Stimulated activated CD4-positive, alpha-beta T cell treated with anti-CD3 and anti-CD28 coated beads, Interleukin-12 subunit alpha, Interleukin-12 subunit beta, amount 100 ng/mL, for 24 hours (primary cell): Measurements from ENCODE around the gene SURF4.
"Not testable (repeated sequence)": the region's sequence is repeated elsewhere in the genome, so short reads cannot be mapped to it uniquely, and the experiment has no call there.

Experiments
- DNase-seq, 2 experiments: peaks; one replicate each; pipeline ENCODE4 v3.0.0-alpha.2; 2020; ENCODE audit warnings: low read depth in 2 of 2

Gene SURF4

GRCh38 chr9:133334888-133335287 lies 41.0 kb downstream of the SURF4 start:
- DNase-seq = not testable (repeated sequence)

- no peak for DNase-seq
Measured at GRCh38 chr9:133334161-133334560, 41.7 kb downstream of the SURF4 start.

- DNase-seq = no peak
Measured at GRCh38 chr9:133333566-133333965, 42.3 kb downstream of the SURF4 start.

DNA sequence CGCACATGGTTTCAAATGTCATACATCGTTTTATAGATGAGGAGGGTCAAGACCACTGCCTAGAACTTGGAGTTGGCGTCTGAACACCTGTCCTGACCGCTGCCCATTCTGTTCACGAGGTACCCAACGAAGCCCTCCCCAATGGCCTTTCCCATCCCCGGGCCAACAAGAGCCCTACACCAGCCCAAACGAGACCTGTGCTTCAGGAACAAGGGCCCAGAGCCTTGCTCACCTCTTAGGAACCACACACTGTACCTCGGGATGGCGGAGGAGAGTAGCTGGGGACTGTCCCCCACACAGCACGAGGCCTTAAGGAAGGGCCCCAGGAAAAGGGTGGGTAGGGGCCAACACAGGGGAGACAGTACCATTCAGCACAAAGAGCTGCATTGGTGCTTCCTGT lies 42.8 kb downstream of the SURF4 start:
- DNase-seq = no peak

DNA sequence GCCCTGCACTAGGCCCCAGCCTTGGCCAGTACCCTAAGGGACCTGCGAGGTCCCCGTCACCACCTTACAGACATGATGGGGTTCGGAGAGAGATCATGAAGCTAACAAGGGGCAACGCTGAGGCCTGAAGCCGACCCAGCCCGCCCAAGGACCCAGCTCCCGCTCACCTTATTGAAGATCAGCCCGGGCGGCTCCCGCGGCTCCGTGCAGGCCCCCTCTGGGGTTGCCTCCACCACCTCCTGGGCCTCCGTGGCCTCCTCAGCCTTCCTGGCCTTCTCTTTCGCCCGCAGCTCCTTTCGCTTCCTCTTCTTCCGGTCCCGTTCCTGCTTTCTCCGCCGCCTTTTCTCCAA lies 43.5 kb downstream of the SURF4 start:
- DNase-seq = no peak

DNA sequence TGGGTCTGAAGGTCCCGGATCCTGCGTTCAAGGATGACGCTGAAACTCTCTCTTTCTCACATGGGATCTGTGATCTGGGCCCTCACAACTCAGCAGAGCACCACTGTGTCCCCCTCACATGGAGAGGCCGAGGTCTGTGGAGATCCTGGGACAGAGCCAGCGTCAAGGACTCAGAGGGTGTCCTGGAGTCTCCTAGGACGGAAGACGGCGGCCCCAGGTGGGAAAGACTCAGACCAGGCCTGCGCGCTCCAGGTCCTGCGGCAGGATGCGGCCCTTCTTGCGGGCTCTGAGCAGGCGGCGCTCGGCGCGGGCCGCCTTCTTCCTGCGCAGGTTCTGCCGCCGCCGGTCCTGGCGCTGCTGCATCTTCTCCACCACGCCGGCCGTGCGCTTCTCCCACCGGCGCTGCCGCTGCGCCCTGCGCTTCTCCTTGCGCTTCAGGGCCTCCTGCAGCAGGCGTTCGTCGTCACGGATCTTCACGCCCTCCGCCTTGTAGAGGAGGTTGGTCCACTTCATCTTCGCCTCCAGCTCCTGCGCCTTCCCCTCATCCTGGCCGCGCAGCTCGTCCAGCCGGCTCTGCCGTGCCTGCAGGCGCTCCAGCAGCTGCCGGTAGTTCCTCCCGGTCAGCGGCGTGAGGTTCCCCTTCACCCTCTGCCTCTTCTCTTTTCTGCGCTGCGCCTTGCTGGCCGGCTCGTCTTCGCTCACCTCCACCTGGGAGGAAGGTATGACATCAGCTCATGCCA lies 44.0 kb downstream of the SURF4 start:
- no peak for DNase-seq

DNA sequence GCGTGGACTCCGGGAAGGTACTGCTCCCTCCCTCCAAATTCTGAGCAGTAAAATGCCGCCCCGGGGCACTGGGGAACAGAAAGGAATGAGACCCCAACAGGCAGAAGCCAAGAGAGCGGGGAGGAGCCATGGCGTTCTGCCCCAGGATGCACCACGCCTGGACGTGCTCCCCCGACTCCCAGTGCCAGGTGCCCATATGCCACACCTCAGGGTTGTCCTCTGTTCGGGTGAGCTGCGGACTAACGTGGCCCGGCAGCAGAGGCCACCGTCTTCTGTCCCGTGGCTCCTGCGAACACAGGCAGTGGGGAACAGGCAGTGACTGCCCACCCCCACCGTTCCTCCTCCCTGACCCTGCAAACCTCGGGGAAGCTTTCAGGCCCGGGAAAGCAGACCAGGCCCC lies 44.6 kb downstream of the SURF4 start:
- no peak for DNase-seq

DNA sequence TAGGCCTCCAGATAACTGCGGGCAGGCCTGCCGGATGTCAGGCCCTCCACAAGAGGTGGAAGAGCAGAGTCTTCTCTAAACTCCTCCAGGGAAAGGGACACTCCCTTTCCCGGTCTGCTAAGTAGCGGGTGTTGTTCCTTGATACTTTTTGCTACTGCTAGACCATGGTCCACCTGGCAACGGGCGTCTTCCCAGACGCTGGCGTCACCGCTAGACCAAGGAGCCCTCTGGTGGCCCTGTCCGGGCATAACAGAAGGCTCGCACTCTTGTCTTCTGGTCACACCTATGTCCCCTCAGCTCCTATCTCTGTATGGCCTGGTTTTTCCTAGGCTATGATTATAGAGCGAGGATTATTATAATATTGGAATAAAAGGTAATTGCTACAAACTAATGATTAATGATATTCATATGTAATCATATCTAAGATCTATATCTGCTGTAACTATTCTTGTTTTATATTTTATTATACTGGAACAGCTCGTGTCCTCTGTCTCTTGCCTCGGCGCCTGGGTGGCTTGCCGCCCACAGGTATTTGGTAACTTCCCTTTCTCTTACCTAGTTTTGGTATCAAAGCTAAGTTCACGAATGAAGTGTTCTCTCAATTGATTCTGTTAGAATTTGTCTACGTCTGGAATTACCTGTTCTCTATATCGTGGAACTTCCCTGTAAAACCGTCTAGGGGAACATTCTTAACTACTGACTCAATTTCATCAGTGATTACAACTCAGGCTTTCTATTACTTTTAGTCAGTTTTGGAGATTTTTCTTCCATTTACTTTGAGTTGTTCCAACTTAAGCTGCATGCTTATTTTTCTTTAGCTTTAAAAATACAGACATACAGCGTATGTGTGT lies 46.3 kb downstream of the SURF4 start:
- DNase-seq = not testable (repeated sequence)

GRCh38 chr9:133327834-133328484 lies 47.9 kb downstream of the SURF4 start:
- no peak for DNase-seq

DNA sequence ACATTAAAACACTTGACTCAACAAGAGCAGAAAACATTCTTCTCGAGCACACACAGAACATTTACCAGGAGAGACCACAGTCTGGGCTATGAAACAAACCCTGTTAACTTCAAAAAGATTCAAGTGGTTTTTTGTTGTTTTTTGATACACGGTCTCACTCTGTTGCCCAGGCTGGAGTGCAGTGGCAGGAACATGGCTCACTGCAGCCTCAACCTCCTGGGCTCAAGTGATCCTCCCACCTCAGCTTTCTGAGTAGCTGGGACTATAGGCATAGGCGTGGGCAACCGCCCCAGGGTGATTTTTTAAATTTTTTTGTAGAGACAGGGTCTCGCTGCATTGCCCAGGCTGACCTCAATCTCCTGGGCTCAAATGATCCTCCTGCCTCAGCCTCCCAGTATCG lies 48.8 kb downstream of the SURF4 start:
- not testable (repeated sequence) for DNase-seq

- DNase-seq = no peak
Measured at GRCh38 chr9:133323991-133324703, 51.7 kb downstream of the SURF4 start.

- DNase-seq = no peak
Measured at GRCh38 chr9:133323211-133323610, 52.6 kb downstream of the SURF4 start.

DNA sequence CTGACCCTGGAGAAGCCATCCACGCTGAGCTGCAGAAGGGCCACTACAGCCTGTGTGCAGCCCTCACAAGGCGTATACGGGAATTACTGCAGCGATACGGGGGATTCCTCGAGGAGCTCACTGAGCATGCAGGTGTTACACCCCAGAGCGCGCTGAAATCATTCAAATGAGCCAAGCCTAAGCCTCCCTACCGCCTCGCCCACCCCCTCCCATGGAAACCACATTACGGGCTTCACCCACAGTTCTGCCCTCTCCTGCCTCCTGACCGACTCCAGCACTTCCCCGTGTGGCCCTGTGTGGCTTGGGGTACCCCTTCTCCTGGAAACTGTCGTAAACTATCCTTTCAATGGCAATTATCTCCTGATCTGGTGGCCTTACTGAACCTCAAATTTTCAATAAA lies 53.2 kb downstream of the SURF4 start:
- no peak for DNase-seq

- no peak for DNase-seq
Measured at GRCh38 chr9:133321411-133321935, 54.4 kb downstream of the SURF4 start.

GRCh38 chr9:133320421-133320881 lies 55.4 kb downstream of the SURF4 start:
- no peak for DNase-seq

DNA sequence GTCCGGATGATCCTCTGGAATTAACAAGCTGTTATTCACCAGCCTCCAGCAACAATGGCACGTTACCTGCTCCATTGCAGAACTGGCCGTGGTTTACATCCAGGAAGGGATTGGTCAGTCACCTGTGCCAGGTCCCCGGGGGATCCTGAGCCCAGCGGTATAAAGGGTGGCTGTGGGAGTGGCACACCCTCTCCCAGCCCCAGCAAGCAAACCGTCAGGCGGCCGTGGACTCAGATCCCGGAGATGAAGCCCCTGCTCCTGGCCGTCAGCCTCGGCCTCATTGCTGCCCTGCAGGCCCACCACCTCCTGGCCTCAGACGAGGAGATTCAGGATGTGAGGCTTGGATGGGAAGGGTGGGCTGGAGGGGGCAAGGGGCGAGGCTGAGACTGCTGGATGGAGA lies 58.3 kb downstream of the SURF4 start:
- DNase-seq = not testable (repeated sequence)

GRCh38 chr9:133315997-133316396 lies 59.9 kb downstream of the SURF4 start:
- no peak for DNase-seq
